Measurements from ENCODE around the gene ADCY3. TPM values are rescaled to one million over a fixed set of nuclear protein-coding genes. Genes with fewer than 3 reads are reported as not detected.

The ADCY3 gene
- polyA plus RNA-seq, 1 donor from 2014 or later = 28.8 TPM

GRCh38 chr2:24907116-24907515 is 12.9 kb downstream of the ADCY3 start:
- no peaks in the 10 kb centered on the region for H4K20me1 ChIP-seq (ENCODE audit: insufficient read depth)
- no peaks in the 10 kb centered on the region for H3K36me3 ChIP-seq (ENCODE audit: insufficient read depth, low read length)
- TF ChIP-seq POLR2AphosphoS5 (IDR thresholded peaks at IDR 0.05) = no peak
- no peak for TF ChIP-seq RAD21 (conservative IDR thresholded peaks at IDR 0.05)
- TF ChIP-seq SMC3 (conservative IDR thresholded peaks at IDR 0.05; ENCODE audit: poor library complexity) = no peak
- TF ChIP-seq EZH2 (IDR thresholded peaks at IDR 0.05; ENCODE audit: borderline replicate concordance, insufficient read depth, low read length, poor library complexity, severe bottlenecking) = no peak
- no peak for TF ChIP-seq REST (IDR thresholded peaks at IDR 0.05; ENCODE audit: borderline replicate concordance)
- TF ChIP-seq EP300 (conservative IDR thresholded peaks at IDR 0.05; ENCODE audit: poor library complexity, severe bottlenecking) = no peak
- TF ChIP-seq MXI1 (conservative IDR thresholded peaks at IDR 0.05; ENCODE audit: poor library complexity, severe bottlenecking) = no peak
- no peak for TF ChIP-seq TAF1 (IDR thresholded peaks at IDR 0.05; ENCODE audit: low read depth)
- TF ChIP-seq CTCF (IDR thresholded peaks at IDR 0.05; ENCODE audit: poor library complexity, severe bottlenecking) = no peak
- no peaks in the 10 kb centered on the region for H3K27me3 ChIP-seq (ENCODE audit: insufficient read depth, low read depth, low read length)
- no peak overlapping the region for H3K9ac ChIP-seq (ENCODE audit: low read length)
- H3K27ac ChIP-seq (ENCODE audit: low read length) = no peak overlapping the region
- no peaks in the 10 kb centered on the region for H3F3A ChIP-seq (ENCODE audit: insufficient read depth, low read length, poor library complexity, severe bottlenecking)
- no peaks in the 10 kb centered on the region for H3K9me3 ChIP-seq (ENCODE audit: low read length)
- no peak overlapping the region for H2AFZ ChIP-seq (ENCODE audit: low read depth, low read length)
- no peak overlapping the region for H3K4me2 ChIP-seq (ENCODE audit: low read length)
- no peak overlapping the region for H3K4me3 ChIP-seq (ENCODE audit: low read length)
- H3K79me2 ChIP-seq (replicated peaks; ENCODE audit: insufficient read depth, low read length) = no peaks in the 10 kb centered on the region
- H3K9me2 ChIP-seq (ENCODE audit: insufficient read depth, low read length) = no peaks in the 10 kb centered on the region

GRCh38 chr2:24906466-24906865 is 13.6 kb downstream of the ADCY3 start:
- no peak overlapping the region for H3K27ac ChIP-seq (ENCODE audit: low read length)
- H3F3A ChIP-seq (ENCODE audit: insufficient read depth, low read length, poor library complexity, severe bottlenecking) = no peaks in the 10 kb centered on the region
- H3K4me3 ChIP-seq (ENCODE audit: low read length) = no peak overlapping the region
- no peak overlapping the region for H2AFZ ChIP-seq (ENCODE audit: low read depth, low read length)
- H3K9me2 ChIP-seq (ENCODE audit: insufficient read depth, low read length) = no peaks in the 10 kb centered on the region
- no peaks in the 10 kb centered on the region for H3K79me2 ChIP-seq (replicated peaks; ENCODE audit: insufficient read depth, low read length)
- H4K20me1 ChIP-seq (ENCODE audit: insufficient read depth) = no peaks in the 10 kb centered on the region
- H3K4me2 ChIP-seq (ENCODE audit: low read length) = no peak overlapping the region
- no peaks in the 10 kb centered on the region for H3K9me3 ChIP-seq (ENCODE audit: low read length)
- TF ChIP-seq RAD21 (conservative IDR thresholded peaks at IDR 0.05) = no peak
- no peak for TF ChIP-seq SMC3 (conservative IDR thresholded peaks at IDR 0.05; ENCODE audit: poor library complexity)
- no peak for TF ChIP-seq EP300 (conservative IDR thresholded peaks at IDR 0.05; ENCODE audit: poor library complexity, severe bottlenecking)
- no peak for TF ChIP-seq POLR2AphosphoS5 (IDR thresholded peaks at IDR 0.05)
- no peak for TF ChIP-seq TAF1 (IDR thresholded peaks at IDR 0.05; ENCODE audit: low read depth)
- TF ChIP-seq EZH2 (IDR thresholded peaks at IDR 0.05; ENCODE audit: borderline replicate concordance, insufficient read depth, low read length, poor library complexity, severe bottlenecking) = no peak
- no peak for TF ChIP-seq REST (IDR thresholded peaks at IDR 0.05; ENCODE audit: borderline replicate concordance)
- no peak for TF ChIP-seq CTCF (IDR thresholded peaks at IDR 0.05; ENCODE audit: poor library complexity, severe bottlenecking)
- TF ChIP-seq MXI1 (conservative IDR thresholded peaks at IDR 0.05; ENCODE audit: poor library complexity, severe bottlenecking) = no peak
- H3K27me3 ChIP-seq (ENCODE audit: insufficient read depth, low read depth, low read length) = no peaks in the 10 kb centered on the region
- no peaks in the 10 kb centered on the region for H3K36me3 ChIP-seq (ENCODE audit: insufficient read depth, low read length)
- H3K9ac ChIP-seq (ENCODE audit: low read length) = no peak overlapping the region

All from neural cell (in vitro differentiated cells).